B cell (primary cell): ENCODE results near the gene MUC5AC. TPM values are rescaled to one million over a fixed set of nuclear protein-coding genes. Genes with fewer than 3 reads are reported as not detected.

Source experiments
- ATAC-seq: fragments of 200-7000 bp; cut with Tn5 transposase; one replicate; pipeline ENCODE4 v1.10.0; 2021; ENCODE audit warnings: low read depth, mild to moderate bottlenecking, moderate number of reproducible peaks, moderate library complexity
- CTCF ChIA-PET: fragments of 350-600 bp; sonication (Branson Sonifier 250); formaldehyde crosslinking; loops from one replicate; lab custom pipeline; 2021; ENCODE audit warnings: antibody characterized with exemption, inconsistent platforms; lab: Charles Lee
- POLR2A ChIA-PET: fragments of 350-600 bp; sonication (Branson Sonifier 250); formaldehyde crosslinking; loops from one replicate; lab custom pipeline; 2021; ENCODE audit warnings: antibody characterized with exemption; lab: Charles Lee
- DNase-seq: peaks from one replicate; pipeline ENCODE4 v3.0.0; 2013
- H2AFZ ChIP-seq: 2 replicates; pipeline ENCODE4 v1.6.1; 2012; ENCODE audit warnings: mild to moderate bottlenecking, low read depth, low read length; ENCODE audit not compliant: insufficient read depth, poor library complexity, severe bottlenecking
- H3K27ac ChIP-seq, 2 donors: 1 replicate in 1 of 2; 2 replicates in 1 of 2; pipeline ENCODE4 v1.5.1; 2012 to 2013; ENCODE audit warnings: low read length in 2 of 2, mild to moderate bottlenecking in 2 of 2, moderate library complexity in 1 of 2
- H3K27me3 ChIP-seq, 4 experiments: fragments of 200-600 bp in 1 of 4; sonication (generic) in 1 of 4; replicated peaks in 1 of 4; 1 replicate in 2 of 4; 2 replicates in 2 of 4; pipeline versions ENCODE4 v1.6.1 to v1.7.0; 2013 to 2016; ENCODE audit warnings: low read length in 3 of 4, mild to moderate bottlenecking in 2 of 4, mixed read lengths in 1 of 4, moderate library complexity in 1 of 4; ENCODE audit not compliant: insufficient read depth in 4 of 4, control insufficient read depth in 3 of 4; ENCODE audit errors: control extremely low read depth in 1 of 4
- H3K36me3 ChIP-seq, 2 experiments: replicated peaks in 1 of 2; 1 replicate in 1 of 2; 2 replicates in 1 of 2; pipeline versions ENCODE4 v1.6.1 to v1.7.1; 2013; ENCODE audit warnings: low read length in 1 of 2; ENCODE audit not compliant: insufficient read depth in 2 of 2, control insufficient read depth in 1 of 2; ENCODE audit errors: control extremely low read depth in 1 of 2, extremely low read depth in 1 of 2
- H3K4me1 ChIP-seq, 2 donors: fragments of 200-600 bp in 1 of 2; sonication (generic) in 1 of 2; 1 replicate in 1 of 2; 2 replicates in 1 of 2; pipeline versions ENCODE4 v1.5.1 to v1.6.1; 2013 to 2017; ENCODE audit warnings: low read length in 2 of 2; ENCODE audit not compliant: control insufficient read depth in 2 of 2, insufficient read depth in 2 of 2
- H3K4me2 ChIP-seq: replicated peaks from 2 replicates; pipeline ENCODE3; 2012; ENCODE audit warnings: mild to moderate bottlenecking, low read depth, low read length; ENCODE audit not compliant: poor library complexity, severe bottlenecking
- H3K4me3 ChIP-seq, 5 experiments: fragments of 200-600 bp in 1 of 5; sonication (generic) in 1 of 5; 1 replicate in 3 of 5; 2 replicates in 2 of 5; pipeline versions ENCODE4 v1.5.1 to v1.7.0; 2011 to 2016; ENCODE audit warnings: low read length in 4 of 5, mild to moderate bottlenecking in 4 of 5, low read depth in 2 of 5, control low read depth in 1 of 5, moderate library complexity in 1 of 5; ENCODE audit not compliant: insufficient read depth in 1 of 5; ENCODE audit errors: control extremely low read depth in 1 of 5, extremely low read depth in 1 of 5
- H3K79me2 ChIP-seq: fragments of 200-600 bp; sonication (generic); one replicate; pipeline ENCODE4 v1.6.0; 2016; ENCODE audit warnings: low read length; ENCODE audit not compliant: control insufficient read depth, insufficient read depth
- H3K9ac ChIP-seq: fragments of 200-600 bp; sonication (generic); 2 replicates; pipeline ENCODE4 v1.6.1; 2017; ENCODE audit warnings: mild to moderate bottlenecking, low read length, moderate library complexity
- H3K9me3 ChIP-seq, 3 donors: one replicate each; pipeline versions ENCODE4 v1.6.1 to v1.7.1; 2013; ENCODE audit warnings: low read length in 2 of 3; ENCODE audit not compliant: control insufficient read depth in 2 of 3, insufficient read depth in 1 of 3; ENCODE audit errors: control extremely low read depth in 1 of 3
- H4K20me1 ChIP-seq: 2 replicates; pipeline ENCODE4 v1.6.0; 2012; ENCODE audit warnings: mild to moderate bottlenecking, low read length; ENCODE audit not compliant: insufficient read depth, control insufficient read depth, poor library complexity, severe bottlenecking
- H3K27ac Mint-ChIP-seq: one replicate; pipeline ENCODE4 v1.8.0; 2021; ENCODE audit warnings: mixed read lengths
- H3K27me3 Mint-ChIP-seq: one replicate; pipeline ENCODE4 v1.8.0; 2021; ENCODE audit warnings: mixed read lengths
- H3K4me1 Mint-ChIP-seq: one replicate; pipeline ENCODE4 v1.8.0; 2021; ENCODE audit warnings: mixed read lengths
- H3K4me3 Mint-ChIP-seq: one replicate; pipeline ENCODE4 v1.8.0; 2021; ENCODE audit warnings: mixed read lengths
- H3K9me3 Mint-ChIP-seq: one replicate; pipeline ENCODE4 v1.8.0; 2022; ENCODE audit warnings: mixed read lengths; ENCODE audit not compliant: insufficient read depth
- CTCF ChIP-seq: fragments of 200-600 bp; IDR thresholded peaks from one replicate; pipeline ENCODE4 v1.8.0; 2022; ENCODE audit warnings: antibody characterized with exemption, mild to moderate bottlenecking
- EZH2 ChIP-seq: IDR thresholded peaks from 2 replicates; pipeline ENCODE4 v1.6.1; 2012; ENCODE audit warnings: borderline replicate concordance, low read depth, mild to moderate bottlenecking, moderate library complexity, low read length; ENCODE audit not compliant: insufficient read depth, poor library complexity, severe bottlenecking
- WGBS: methylation state at CpG from one replicate; pipeline ENCODE4 v1.1.5; 2013; ENCODE audit warnings: missing lambda C conversion rate; ENCODE audit not compliant: insufficient coverage; 5-methylcytosine and 5-hydroxymethylcytosine counted together
- intact Hi-C: fragments of 100-400 bp; cut with micrococcal nuclease; formaldehyde crosslinking; loops from one replicate; pipeline ENCODE4 v1.10.0; 2022
- polyA plus RNA-seq: library from polyadenylated mRNA; depleted of rRNA; stranded (reverse); fragments of >200 nt; gene quantifications from 2 replicates; pipeline ENCODE4 v1.2.3, GENCODE V29; 2012
- total RNA-seq, 2 donors: library from RNA; stranded (reverse); fragments of 120-200 nt in 1 of 2; gene quantifications; 1 replicate in 1 of 2; 2 replicates in 1 of 2; pipeline versions ENCODE4 v1.2.3 to v1.2.4, GENCODE V29; 2013 to 2022

Gene MUC5AC
- total and polyA plus RNA-seq, 2 donors (not counting 1 experiment from before 2014, with no cell fraction given) = not detected

DNA sequence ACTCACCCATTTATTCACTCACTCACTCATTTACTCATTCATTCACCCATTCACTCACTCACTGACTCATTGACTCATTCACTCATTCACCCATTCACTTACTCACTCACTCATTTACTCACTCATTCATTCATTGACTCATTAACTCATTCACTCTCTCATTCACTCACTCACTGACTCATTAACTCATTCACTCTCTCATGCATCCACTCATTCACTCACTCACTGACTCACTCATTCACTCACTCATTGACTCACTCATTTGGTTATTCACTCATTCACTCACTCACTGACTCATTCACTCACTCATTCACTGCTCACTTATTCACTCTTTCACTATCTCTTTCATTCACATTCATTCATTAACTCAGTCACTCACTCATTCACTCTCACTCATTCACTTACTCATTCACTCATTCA, 2.5 kb upstream of the MUC5AC start:
- no peak overlapping the region for H3K4me3 Mint-ChIP-seq
- H3K27me3 Mint-ChIP-seq = peaks cover 3% of the 10 kb centered on the region
- intact Hi-C loops = no loop called here
- Histone ChIP-seq H3K27me3 (peaks cover 0 to 8% (median 0%) of the 10 kb centered on the region in 4 experiments), H2AFZ (no peak overlapping the region), H4K20me1 (no peaks in the 10 kb centered on the region), H3K27ac (no peak overlapping the region), H3K9me3 (peaks cover 0 to 4% (median 0%) of the 10 kb centered on the region in 3 donors), H3K4me2 (no peak overlapping the region), H3K4me1 (peaks cover 3 to 8% of the 10 kb centered on the region in 2 donors), H3K4me3 (no peak overlapping the region), H3K36me3 (no peaks in the 10 kb centered on the region), H3K79me2 (no peaks in the 10 kb centered on the region), H3K9ac (no peak overlapping the region)
- peaks cover 3% of the 10 kb centered on the region for H3K4me1 Mint-ChIP-seq
- ATAC-seq (no peak), DNase-seq (no peak)
- CTCF ChIA-PET = no interaction called here
- POLR2A ChIA-PET = no interaction called here
- H3K27ac Mint-ChIP-seq = no peak overlapping the region
- TF ChIP-seq CTCF (no peak), EZH2 (no peak)
- H3K9me3 Mint-ChIP-seq = no peaks in the 10 kb centered on the region

DNA sequence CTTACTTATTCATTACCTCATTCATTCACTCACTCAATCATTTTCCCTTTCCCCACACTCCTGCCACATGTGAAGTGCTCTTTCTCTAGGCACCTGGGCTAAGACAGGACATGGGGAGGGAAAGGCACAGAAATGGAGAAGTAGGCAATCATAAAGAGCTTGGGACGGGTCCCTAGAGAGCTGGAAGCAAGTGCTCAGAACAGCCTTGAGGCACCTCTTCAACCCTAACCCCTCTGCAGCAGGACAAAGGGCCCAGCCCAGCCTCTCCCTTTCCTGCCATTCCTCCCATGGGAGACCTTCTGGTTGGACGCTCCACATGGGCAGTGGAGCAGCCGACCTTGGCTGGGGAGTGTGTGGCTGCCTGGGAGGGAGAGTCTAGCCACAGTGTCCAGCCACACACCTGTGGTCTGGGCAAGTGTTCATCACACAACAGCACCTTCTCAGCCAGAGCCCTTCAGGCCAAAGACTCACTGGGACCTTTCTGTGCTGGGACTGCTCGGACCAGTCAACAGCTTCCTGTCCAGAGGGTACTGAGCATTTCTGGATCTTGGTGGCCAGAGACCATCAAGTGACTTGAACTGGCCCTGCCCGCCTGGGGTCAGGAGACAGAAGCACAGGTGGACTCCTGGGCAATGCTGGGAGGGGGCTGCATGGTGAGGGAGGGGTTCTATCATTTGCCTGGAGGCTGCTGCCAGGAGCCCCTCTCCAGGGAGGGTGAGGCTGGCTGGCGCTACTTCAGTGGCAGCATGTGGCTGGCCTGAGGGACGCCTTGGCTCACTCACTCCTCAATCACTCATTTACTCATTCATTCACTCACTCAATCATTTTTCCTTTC, 1.0 kb upstream of the MUC5AC start:
- TF ChIP-seq EZH2 = no peak
- TF ChIP-seq CTCF = no peak
- no peak overlapping the region for H3K27ac ChIP-seq
- peaks cover 0 to 4% (median 0%) of the 10 kb centered on the region in 3 donors for H3K9me3 ChIP-seq
- no peak overlapping the region for H3K4me2 ChIP-seq
- Mint-ChIP-seq H3K27me3 (peaks cover 3% of the 10 kb centered on the region), H3K4me1 (peaks cover 3% of the 10 kb centered on the region), H3K9me3 (no peaks in the 10 kb centered on the region), H3K27ac (no peak overlapping the region), H3K4me3 (no peak overlapping the region)
- intact Hi-C loops = no loop called here
- no peak overlapping the region for H3K9ac ChIP-seq
- no peaks in the 10 kb centered on the region for H4K20me1 ChIP-seq
- ChIA-PET POLR2A (no interaction called here), CTCF (no interaction called here)
- H3K4me3 ChIP-seq = no peak overlapping the region
- no peaks in the 10 kb centered on the region for H3K36me3 ChIP-seq
- 100% methylated on average over 4 of the region's 7 CpGs for WGBS
- no peaks in the 10 kb centered on the region for H3K79me2 ChIP-seq
- DNase-seq (peak; percentile 1), ATAC-seq (no peak)
- H3K4me1 ChIP-seq = peaks cover 3 to 8% of the 10 kb centered on the region in 2 donors
- peaks cover 0 to 3% (median 0%) of the 10 kb centered on the region in 4 experiments for H3K27me3 ChIP-seq
- no peak overlapping the region for H2AFZ ChIP-seq
